ENCODE measurements around the gene C6orf141.
"Not testable (repeated sequence)": the region's sequence is repeated elsewhere in the genome, so short reads cannot be mapped to it uniquely, and the experiment has no call there.

Gene C6orf141

GRCh38 chr6:49579649-49580048 is 29.2 kb downstream of the C6orf141 start:
- no peak for DNase-seq

DNA sequence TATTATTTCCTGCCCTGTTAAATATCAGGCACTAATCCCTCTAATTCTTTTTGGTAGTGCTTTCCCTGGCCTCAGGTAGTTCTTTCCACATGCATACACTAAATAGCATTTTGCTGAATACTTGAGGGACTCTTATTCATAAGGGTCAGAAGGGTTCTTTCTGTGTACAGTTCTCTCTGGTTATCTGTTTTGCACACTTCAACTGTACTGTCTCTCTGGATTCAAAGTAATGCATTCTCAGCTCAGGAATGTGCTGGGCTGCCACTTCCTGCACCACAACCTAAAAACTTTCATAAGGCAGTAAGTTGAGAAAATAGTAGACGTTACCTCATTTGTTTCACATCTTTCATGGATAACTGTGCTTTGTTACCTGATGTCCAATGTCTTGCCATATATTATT is 32.1 kb downstream of the C6orf141 start:
- DNase-seq, result no peak

DNA sequence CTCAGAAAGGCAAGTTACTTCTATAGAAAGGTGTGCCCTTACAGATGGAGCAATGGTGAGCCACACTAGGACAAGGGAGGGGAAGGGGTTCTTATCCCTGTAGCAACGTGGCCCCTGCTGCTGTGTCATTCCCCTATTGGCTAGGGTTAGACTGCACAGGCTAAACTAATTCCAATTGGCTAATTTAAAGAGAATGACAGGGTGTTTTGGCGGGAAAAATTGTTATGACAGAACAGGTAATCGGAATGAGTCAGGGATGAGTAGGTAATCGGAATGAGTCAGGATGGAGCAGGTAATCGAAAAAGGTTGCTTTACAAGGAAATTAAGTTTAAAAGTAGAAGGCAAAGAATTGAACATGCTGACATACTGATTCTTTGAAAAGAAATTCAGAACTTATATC is 36.8 kb downstream of the C6orf141 start:
- DNase-seq, result not testable (repeated sequence)
